Measurements from ENCODE around the gene PRR3.

PRR3 gene, protein sequence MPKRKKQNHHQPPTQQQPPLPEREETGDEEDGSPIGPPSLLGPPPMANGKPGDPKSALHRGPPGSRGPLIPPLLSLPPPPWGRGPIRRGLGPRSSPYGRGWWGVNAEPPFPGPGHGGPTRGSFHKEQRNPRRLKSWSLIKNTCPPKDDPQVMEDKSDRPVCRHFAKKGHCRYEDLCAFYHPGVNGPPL

DNA sequence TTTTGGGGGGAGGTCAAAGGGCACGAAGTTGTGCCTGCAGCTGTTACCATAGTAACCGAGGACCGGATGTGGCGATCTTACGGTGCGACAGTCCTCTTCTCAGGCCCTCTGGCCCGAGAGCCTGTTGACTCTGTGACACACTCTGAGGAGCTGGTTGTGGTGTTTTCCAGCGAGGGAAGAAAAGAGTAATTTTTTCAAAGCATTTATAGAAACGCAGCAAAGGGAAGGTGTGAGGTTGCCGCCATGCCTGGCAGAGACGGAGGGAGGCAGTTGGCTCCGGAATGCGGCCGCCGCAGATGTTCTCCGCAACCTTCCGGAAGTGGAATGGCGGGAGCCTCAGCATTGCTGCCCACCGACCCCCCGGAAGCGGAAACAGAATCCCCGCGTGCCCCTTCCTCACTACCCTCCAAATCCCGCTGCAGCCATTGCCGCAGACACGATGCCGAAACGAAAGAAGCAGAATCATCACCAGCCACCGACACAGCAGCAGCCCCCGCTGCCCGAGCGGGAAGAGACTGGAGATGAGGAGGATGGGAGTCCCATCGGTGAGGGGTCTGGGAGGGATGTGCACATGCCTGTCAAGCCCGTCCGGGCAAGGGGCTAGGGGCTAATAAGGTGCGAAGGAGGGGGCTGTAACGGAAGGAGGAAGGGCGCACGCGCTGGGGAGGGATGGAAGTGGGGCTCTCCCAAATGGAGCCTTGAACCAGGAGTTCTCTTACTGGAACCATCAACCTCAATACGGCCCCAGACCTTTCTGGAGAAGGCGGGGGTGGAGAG is at the start of gene PRR3:
Gene PRR3 (plus strand): TSS at position 390 of the 777 bp plus-strand sequence. CDS start 50 bp downstream, at position 440.
- TF ChIP-seq GATA2 (IDR thresholded peaks at IDR 0.05; ENCODE audit: low read depth, low read length) (no peak), GATA3 (IDR thresholded peaks at IDR 0.05; ENCODE audit: low read depth, low read length) (no peak)

DNA sequence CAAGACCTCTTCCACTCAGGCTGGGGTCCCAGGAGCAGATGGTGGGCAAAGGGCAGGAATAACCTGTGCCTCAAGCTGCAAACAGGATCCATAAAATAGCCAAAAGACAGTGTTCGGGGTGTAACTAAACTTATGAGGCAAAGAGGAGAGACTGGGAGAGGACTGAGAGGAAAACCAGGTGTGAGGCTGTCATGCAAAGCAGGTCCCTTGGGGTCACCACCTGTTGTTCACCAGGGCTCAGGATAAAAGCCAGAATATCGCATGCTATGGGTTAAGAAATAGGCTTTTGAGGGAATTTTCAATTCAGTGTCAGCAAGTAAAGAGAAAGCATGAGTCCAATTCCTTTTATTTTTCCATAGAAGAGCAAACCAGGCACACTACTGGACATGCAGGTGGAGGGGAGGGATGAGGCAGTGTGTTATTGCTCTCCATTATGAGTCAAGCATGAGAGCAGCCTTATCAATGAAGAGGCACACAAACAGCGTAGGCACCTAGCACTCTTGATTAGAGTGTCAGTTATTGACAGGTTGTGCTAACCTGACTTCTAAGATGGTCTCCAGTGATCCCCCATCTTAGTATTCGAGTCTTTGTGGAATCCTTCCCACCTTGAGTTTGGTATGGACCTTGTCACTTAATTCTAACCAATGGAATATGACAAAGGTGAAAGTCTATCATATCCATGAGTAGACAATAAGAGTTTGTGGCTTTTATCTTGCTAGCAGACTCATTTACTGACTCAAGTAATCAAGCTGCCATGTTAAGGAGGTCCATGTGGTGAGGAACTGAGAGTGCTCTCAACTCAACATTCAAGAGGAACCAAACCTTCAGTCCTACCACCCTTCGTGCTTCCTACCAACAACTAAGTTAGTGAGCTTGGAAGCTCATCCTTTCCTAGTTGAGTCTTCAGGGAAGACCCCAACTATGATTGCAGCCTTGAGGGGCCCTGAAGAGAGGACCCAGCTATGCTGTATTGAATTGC is 49.0 kb upstream of the PRR3 start:
- TF ChIP-seq GATA3 (IDR thresholded peaks at IDR 0.05; ENCODE audit: low read depth, low read length) (no peak), GATA2 (IDR thresholded peaks at IDR 0.05; ENCODE audit: low read depth, low read length) (no peak)

DNA sequence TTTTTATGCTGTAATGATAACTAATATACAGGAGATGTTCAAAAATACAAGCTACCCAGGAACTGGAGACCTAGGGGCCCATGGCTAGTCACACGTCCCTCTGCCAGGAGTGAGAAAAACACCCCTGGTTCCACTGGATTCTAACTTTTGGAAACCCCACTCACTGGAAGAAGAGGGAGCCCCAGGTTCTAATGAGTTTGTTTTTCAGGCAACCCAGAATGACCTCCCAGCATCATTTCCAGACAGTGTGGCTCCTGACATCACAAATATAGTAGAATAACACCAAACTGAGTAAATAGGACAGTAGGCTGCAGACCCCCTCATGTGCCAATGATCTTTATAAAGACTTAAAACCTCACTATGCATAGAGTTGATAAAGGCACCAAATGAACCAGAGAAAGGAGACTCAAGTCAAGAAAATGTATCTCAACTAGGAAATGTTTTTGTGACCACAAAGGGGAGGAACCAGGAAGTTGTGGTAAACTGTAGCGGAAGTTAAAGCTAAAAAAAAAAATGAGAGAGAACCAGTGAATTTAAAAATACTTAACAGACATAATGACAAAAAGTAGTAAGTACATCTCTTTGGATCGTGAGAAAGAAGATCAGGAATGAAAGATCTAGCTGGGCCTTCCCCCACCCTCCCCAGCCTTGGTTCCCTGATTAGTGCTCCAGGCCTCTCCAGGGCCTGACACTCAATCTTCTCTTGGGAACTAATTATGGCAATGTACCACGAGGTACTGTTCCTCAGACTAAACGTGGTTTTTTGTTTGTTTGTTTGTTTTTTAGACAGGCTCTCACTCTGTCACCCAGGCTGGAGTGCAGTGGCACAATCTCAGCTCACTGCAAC is 48.0 kb upstream of the PRR3 start:
- no peak for TF ChIP-seq GATA3 (IDR thresholded peaks at IDR 0.05; ENCODE audit: low read depth, low read length)
- TF ChIP-seq GATA2 (IDR thresholded peaks at IDR 0.05; ENCODE audit: low read depth, low read length): no peak

DNA sequence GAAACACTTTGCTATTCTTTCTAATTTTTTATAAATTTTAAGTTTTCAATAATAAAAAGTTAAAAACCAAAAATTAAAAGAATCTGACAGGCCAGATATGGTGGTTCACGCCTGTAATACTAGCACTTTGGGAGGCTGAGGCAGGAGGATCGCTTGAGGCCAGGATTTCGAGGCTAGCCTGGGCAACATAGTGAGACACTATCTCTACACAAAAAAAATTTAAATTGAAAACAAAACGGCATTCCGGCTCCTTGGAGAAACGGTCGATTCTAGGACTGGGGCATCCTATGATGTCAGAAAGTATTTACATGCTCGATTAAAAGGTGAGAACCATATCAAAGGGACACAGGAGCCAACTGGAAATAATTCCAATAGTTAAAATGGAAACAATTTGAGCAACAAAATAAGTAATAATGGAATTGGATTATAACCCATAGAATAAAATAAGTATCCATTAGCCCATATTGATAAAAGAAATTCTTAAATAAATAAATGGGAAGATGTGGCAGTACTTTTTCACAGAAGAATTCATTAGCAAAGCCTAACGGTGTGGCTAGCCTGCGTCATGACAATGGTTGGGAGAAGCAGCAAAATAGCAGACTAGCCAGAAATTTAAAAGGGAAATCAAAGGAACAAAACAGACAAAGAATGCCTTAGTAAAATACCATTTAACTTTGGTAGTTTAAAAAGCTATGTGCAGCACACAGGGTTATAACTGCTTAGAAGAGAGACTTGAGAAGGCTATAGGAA is 46.5 kb upstream of the PRR3 start:
- TF ChIP-seq GATA2 (IDR thresholded peaks at IDR 0.05; ENCODE audit: low read depth, low read length): no peak
- no peak for TF ChIP-seq GATA3 (IDR thresholded peaks at IDR 0.05; ENCODE audit: low read depth, low read length)

DNA sequence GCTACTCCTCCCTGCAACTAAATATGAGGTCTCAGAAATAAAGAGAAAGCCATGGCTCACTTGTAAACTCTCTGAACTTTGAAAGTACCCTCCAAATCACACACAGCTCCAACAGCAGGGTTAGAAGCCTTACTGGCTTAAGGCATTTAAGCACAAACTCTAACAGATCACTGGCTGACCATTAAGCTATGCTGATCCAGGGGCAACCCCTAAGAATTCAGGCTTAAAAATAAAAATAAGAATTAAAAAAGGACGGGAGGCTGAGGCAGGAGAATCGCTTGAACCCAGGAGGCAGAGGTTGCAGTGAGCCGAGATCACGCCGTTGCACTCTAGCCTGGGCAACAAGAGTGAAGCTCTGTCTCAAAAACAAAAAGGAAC is 45.9 kb upstream of the PRR3 start:
- TF ChIP-seq GATA3 (IDR thresholded peaks at IDR 0.05; ENCODE audit: low read depth, low read length) (no peak), GATA2 (IDR thresholded peaks at IDR 0.05; ENCODE audit: low read depth, low read length) (no peak)

DNA sequence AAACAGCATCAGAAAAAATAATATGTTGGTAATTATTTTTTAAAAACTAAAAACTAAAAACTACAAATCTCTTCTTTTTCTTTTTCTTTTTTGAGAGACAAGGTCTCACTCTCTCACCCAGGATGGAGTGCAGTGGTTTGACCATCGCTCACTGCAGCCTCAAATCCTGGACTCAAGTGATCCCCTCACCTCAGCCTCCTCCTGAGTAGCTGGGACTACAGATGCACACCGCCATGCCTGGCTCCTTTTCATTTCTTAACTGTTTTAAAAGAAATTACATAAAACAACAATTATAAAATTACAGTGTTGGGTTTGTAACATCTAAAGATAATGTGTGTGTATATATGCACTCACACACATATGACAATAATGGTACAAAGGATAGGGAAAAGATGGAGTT is 43.6 kb upstream of the PRR3 start:
- TF ChIP-seq GATA3 (IDR thresholded peaks at IDR 0.05; ENCODE audit: low read depth, low read length) (no peak), GATA2 (IDR thresholded peaks at IDR 0.05; ENCODE audit: low read depth, low read length) (no peak)

DNA sequence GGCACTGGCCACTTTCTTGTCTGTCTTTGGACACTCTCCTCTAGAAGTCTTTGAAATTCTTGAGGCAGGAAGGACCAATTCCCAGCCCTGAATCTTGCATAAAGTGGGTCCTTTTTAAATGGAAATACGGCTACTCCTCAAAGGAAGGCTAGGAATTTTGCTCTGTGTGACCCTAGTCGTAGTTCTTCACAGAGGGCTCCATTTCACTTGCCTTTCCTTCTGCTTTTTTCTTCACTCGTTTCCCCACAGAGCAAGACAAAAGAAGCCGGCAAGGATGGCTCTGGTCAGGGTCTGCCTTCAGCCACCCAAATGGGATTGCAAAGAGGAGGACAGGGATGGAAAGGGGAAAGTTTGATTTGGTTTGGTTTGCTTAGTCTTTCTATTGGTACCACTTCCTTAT is 42.0 kb upstream of the PRR3 start:
- TF ChIP-seq GATA2 (IDR thresholded peaks at IDR 0.05; ENCODE audit: low read depth, low read length) (no peak), GATA3 (IDR thresholded peaks at IDR 0.05; ENCODE audit: low read depth, low read length) (no peak)

DNA sequence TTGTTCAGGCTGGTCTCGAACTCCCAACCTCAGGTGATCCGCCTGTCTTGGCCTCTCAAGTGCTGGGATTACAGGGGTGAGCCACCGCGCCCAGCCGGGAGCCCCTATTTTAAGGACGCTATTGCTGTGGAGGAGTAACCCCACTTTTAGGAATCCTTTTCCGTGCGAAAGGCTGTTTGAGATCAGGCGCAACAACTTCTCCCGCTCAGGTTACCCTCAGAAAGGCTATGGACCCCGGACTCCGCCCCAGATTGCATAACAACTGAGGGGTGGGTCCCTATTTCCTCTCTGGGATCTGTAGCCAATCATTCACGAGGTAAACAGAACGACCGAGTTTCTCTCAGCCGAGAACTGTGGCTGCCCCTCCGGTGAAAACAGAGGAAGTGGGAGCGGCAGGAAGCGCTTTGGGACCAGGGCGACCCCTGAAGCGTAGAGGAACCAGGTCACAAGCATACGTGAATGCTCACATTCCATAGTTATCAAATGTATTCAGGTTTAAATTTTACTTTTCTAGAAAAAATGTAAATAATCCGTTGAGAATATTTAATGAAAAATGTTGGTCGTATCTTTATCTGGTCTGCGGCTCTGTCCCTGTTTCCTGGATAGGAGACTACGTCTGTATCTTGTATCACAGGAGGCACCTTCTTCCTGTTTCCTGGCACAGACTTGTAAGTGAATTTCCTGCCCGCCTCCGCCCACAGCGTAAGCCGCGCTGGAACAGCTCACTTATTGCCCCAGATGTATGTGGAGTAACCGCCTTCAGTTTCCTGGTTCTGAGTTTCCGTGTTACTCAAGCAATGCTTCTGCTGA is 40.9 kb upstream of the PRR3 start:
- TF ChIP-seq GATA3 (IDR thresholded peaks at IDR 0.05; ENCODE audit: low read depth, low read length) (no peak), GATA2 (IDR thresholded peaks at IDR 0.05; ENCODE audit: low read depth, low read length) (no peak)

DNA sequence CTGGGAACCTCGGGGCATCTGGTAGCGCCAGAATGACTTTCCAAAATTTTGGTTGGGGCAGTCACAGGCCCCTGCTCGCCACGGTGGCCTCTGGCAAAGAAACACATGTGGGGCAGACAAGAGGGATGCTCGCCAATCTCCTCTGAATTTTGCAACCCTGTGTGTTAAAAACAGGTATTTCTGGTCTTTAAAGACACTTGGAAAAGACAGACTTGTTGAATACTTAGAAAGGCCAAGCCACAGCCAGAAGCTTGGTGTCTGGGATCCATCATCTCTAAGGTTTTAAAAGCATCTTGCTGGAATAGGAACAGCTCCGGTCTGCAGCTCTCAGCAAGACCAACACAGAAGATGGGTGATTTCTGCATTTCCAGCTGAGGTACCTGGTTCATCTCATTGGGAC is 36.6 kb upstream of the PRR3 start:
- no peak for TF ChIP-seq GATA2 (IDR thresholded peaks at IDR 0.05; ENCODE audit: low read depth, low read length)
- TF ChIP-seq GATA3 (IDR thresholded peaks at IDR 0.05; ENCODE audit: low read depth, low read length): no peak

DNA sequence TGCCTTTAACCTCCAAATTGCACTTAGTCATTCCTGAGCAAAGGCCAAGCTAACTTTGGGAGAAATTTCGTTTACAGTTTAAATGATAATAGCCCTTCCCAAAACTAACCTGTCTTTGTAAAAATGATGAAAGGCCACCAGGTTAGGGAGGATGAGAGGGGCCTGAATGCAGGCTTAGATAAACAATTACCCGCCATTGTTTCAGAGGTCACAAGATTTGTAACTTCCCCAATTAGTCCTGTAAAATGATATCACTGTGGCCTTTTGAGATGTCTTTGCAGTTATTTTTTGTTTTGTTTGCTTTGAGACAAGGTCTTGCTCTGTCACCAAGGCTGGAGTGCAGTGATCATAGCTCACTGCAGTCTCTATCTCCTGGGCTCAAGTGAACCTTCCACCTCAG is 27.1 kb upstream of the PRR3 start:
- TF ChIP-seq GATA3 (IDR thresholded peaks at IDR 0.05; ENCODE audit: low read depth, low read length) (no peak), GATA2 (IDR thresholded peaks at IDR 0.05; ENCODE audit: low read depth, low read length) (no peak)

DNA sequence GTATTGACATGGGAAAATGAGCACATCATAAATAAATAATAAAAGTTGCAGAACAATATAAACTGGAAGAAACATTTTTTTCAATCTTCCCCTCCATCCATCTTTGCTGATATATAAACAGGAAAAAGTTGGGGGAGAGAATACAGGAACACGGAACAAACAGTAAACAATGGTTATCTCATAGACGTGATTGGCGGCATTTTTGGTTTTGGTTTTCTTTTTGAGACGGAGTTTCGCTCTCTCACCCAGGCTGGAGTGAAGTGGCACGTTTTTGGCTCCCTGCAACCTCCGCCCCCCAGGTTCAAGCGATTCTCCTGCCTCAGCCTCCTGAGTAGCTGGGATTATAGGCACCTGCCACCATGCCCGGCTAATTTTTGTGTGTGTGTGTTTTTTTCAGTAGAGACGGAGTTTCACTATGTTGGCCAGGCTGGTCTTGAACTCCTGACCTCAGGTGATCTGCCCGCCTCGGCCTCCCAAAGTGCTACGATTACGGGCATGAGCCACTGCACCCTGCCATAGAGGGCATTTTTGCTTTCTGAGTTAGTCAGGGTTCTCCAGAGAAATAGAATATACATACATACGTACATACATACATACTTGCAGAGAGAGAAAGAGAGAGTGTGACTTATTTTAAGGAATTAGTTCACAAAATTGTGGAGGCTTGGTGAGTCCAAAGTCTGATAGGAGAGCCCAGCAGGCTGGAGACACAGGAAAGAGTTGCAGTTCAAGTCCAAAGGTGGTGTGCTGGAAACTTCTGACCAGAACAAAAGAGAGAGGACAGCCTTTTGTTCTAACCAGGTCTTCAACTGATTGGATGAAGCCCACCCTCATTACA is 23.4 kb upstream of the PRR3 start:
- TF ChIP-seq GATA3 (IDR thresholded peaks at IDR 0.05; ENCODE audit: low read depth, low read length): no peak
- TF ChIP-seq GATA2 (IDR thresholded peaks at IDR 0.05; ENCODE audit: low read depth, low read length): no peak
